ENCODE results near the gene FKBP1C.

DNA sequence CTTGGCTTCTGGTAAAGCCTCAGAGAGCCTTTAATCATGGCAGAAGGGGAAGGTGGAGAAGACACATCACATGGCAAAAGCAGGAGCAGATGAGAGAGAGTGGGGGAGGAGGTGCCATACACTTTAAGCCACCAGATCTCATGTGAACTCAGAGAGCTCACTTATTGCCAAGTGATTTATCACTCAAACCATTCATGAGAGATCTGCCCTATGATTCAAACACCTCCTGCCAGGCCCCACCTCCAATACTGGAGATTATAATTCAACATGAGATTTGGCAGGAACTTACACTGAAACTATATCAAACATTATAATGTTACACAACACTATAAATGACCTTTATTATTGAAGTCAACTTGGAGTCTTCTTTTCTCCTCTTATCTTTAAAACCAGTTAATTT lies 47.9 kb downstream of the FKBP1C start:
- TF ChIP-seq, protein P1, sequence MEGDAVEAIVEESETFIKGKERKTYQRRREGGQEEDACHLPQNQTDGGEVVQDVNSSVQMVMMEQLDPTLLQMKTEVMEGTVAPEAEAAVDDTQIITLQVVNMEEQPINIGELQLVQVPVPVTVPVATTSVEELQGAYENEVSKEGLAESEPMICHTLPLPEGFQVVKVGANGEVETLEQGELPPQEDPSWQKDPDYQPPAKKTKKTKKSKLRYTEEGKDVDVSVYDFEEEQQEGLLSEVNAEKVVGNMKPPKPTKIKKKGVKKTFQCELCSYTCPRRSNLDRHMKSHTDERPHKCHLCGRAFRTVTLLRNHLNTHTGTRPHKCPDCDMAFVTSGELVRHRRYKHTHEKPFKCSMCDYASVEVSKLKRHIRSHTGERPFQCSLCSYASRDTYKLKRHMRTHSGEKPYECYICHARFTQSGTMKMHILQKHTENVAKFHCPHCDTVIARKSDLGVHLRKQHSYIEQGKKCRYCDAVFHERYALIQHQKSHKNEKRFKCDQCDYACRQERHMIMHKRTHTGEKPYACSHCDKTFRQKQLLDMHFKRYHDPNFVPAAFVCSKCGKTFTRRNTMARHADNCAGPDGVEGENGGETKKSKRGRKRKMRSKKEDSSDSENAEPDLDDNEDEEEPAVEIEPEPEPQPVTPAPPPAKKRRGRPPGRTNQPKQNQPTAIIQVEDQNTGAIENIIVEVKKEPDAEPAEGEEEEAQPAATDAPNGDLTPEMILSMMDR (optimal IDR thresholded peaks at IDR 0.05 in 1 of 3, IDR thresholded peaks at IDR 0.05 in 1 of 3, conservative IDR thresholded peaks at IDR 0.05 in 1 of 3; ENCODE audit: extremely low read depth in 1 of 3, insufficient read depth in 2 of 3, low read length in 3 of 3), result no peak
- TF ChIP-seq EZH2 (IDR thresholded peaks at IDR 0.05; ENCODE audit: low read length), result no peak

All from keratinocyte (primary cell).